OCI-LY1 (cell line): Measurements from ENCODE around the gene FAM13A.

ENCODE experiments used
- EZH2 ChIP-seq: fragments of 200-600 bp; sonication (generic), shearing (Covaris generic); IDR thresholded peaks from 2 replicates; pipeline ENCODE4 v1.8.0; 2017; ENCODE audit warnings: borderline replicate concordance, mixed run types, mild to moderate bottlenecking, antibody characterized with exemption, low read length, moderate library complexity, mixed read lengths
- TF ChIP-seq, protein P1 (sequence below): fragments of 200-600 bp; sonication (generic), shearing (Covaris generic); IDR thresholded peaks from 2 replicates; pipeline ENCODE4 v1.5.1; 2017; ENCODE audit warnings: mild to moderate bottlenecking, antibody characterized with exemption, low read length, moderate library complexity, mixed read lengths

DNA sequence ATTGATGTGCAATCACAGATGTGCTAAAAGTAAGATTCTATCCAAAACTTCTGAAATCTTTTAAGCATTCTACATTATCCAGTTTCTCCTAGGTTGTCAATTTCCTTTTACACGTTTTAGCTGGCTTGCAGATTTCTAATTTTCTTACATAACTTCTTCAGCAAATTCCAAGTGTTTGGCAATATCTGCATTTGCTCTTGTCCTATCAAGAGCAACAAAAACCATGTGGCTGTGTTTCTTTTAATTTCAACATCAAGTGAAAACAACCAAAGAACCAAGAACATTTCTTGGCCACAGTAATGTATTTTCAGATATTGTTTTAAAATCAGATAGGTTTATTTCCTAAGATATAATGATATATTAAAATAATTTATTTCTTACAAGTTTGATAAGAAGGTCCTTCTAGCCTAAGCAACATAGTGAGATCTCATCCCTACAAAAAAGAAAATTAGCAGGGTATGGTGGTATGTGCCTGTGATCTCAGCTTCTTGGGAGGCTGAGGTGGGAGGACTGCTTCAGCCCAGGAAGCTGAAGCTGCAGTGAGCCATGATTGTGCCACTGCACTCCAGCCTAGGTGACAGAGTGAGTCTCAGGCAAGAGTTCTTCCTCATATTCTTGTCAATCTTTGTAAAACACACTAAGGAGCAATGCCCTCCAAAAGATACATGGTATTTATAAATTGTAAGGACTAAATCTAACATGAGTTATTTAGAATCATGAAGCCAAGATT, 228.0 kb downstream of the FAM13A start:
- TF ChIP-seq, protein P1, sequence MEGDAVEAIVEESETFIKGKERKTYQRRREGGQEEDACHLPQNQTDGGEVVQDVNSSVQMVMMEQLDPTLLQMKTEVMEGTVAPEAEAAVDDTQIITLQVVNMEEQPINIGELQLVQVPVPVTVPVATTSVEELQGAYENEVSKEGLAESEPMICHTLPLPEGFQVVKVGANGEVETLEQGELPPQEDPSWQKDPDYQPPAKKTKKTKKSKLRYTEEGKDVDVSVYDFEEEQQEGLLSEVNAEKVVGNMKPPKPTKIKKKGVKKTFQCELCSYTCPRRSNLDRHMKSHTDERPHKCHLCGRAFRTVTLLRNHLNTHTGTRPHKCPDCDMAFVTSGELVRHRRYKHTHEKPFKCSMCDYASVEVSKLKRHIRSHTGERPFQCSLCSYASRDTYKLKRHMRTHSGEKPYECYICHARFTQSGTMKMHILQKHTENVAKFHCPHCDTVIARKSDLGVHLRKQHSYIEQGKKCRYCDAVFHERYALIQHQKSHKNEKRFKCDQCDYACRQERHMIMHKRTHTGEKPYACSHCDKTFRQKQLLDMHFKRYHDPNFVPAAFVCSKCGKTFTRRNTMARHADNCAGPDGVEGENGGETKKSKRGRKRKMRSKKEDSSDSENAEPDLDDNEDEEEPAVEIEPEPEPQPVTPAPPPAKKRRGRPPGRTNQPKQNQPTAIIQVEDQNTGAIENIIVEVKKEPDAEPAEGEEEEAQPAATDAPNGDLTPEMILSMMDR, result no peak
- no peak for TF ChIP-seq EZH2
